GM20000 (cell line): ENCODE data around the gene RGS17.
"Not testable (repeated sequence)": the region's sequence is repeated elsewhere in the genome, so short reads cannot be mapped to it uniquely, and the experiment has no call there.

Experiments used
- DNase-seq: peaks from one replicate; pipeline ENCODE4 v3.0.0; 2012; ENCODE audit warnings: low spot score
- CTCF ChIP-seq: IDR thresholded peaks from 2 replicates; pipeline ENCODE4 v1.5.1; 2012; ENCODE audit warnings: mild to moderate bottlenecking, control low read depth; ENCODE audit errors: extremely low read depth, missing control alignments

Gene RGS17

GRCh38 chr6:153003366-153003690, 127.8 kb downstream of the RGS17 start:
- TF ChIP-seq CTCF, result no peak
- DNase-seq, result peak; percentile 8

DNA sequence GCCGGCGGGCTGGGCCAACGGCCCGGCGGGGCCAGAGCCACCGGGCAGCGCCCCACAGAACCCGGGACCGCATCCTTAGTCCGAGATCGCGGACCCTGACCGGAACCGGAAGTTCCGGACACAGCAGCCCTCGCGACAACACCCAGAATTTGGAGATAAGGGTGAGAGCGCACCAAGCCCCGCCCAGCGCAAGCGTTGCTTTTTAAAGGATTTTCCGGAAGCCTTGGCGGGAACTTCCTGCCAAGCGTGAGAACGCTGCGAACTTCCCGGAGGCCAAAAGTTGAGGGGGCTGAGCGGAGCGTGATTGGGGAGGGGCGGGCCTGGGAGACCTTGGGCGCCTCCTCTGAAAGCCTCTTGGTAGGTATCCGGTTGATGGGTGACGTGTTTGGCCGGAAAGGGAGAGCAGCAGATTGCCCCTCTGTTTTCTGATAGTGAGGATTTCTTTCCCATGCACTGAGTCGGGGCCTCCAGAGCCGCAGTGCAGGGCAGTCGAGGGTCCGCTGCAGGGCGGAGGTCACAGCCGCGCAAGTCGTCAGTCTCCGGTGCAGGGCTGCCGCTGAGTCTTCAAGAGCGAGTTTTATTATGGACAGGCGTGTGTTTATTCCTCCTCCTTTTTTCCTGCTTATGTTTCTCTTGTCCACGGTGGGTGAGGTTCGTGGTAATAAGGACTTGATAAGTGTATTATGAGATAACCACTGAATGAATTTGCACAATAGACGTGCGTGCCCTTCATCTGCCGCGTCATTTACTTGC, 128.3 kb downstream of the RGS17 start, which contains the start of gene MTRF1L:
MTRF1L (minus strand) TSS at position 97 of the 753 bp plus-strand sequence; CDS start at position 73, 24 bp downstream.
- peak; percentile 91 for DNase-seq
- no peak for TF ChIP-seq CTCF

GRCh38 chr6:153001767-153002612, 129.1 kb downstream of the RGS17 start:
- TF ChIP-seq CTCF, result no peak
- DNase-seq, result peak; percentile 17

DNA sequence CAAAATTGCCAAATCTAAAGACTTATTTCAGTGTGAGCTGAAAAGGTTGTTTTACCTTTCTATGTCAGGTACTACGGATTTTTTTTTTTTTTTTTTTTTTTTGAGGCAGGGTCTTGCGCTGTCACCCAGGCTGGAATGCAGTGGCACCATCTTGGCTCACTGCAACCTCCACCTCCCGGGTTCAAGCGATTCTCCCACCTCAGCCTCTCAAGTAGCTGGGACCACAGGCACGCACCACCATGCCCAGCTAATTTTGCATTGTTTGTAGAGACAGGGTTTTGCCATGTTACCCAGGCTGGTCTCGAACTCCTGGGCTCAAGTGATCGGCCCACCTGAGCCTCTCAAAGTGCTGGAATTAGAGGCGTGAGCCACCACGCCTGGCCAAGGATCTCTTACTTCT, 130.3 kb downstream of the RGS17 start:
- DNase-seq, result not testable (repeated sequence)

DNA sequence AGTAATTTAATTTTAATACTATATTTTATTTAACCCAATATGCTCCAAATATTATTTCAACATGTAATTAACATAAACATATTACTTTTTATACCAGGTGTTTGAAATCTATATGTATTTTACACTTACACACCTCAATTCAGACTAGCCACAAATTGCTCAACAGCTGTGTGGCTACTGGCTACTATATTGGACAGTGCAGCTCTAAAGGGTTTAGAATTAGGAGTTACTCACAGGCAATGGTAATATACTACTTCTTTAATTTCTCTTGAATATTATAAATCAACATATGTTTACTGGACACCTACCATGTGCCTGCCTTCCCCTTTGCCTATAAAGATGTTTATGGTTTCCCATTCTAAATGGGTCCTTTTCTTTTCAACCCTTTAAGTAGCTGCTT, 130.8 kb downstream of the RGS17 start:
- TF ChIP-seq CTCF, result no peak
- no peak for DNase-seq

- not testable (repeated sequence) for DNase-seq
Observed at GRCh38 chr6:152999538-152999937, 131.5 kb downstream of the RGS17 start.

DNA sequence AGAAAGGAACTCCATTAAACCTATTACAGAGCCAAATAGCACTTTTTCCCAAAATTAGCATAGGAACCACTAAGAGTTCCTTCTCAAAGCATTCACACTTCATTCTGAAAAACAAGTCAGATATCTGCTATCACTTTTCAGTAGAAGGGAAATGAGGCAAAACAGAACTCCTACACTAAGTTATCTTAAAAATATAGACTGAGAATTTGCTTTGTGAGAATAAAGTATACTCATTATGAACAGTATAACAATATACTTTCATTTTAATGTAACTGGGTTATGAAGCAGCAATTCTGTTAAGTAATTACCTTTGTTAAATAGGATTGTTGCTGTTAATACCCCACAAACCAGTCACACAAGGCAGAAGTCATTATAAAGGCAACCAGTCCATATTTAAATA, 137.2 kb downstream of the RGS17 start:
- no peak for TF ChIP-seq CTCF
- DNase-seq, result no peak

DNA sequence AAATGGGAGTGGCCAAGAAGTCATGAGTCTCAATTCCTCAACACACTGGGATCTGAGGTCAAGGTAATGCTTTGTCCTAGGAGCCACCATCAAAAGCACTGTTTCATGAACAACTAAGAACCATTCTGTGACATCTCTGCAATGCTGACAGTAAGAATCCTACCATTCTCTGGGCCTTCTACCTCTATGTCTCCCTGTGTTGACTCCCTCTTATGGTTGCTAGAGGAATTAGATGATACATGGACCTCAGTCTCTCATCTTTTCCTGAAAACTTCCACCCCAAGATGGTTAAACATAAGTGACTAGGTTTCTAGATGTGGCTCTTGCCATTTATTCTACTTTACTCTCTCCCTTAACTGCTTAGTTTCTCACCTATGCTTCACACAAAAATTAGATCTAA, 137.7 kb downstream of the RGS17 start:
- no peak for DNase-seq
- TF ChIP-seq CTCF, result no peak
